ENCODE results near the gene ZCWPW2.

ZCWPW2 gene

GRCh38 chr3:28564211-28564610 is 215.7 kb downstream of the ZCWPW2 start:
- no peak for TF ChIP-seq CTCF (conservative IDR thresholded peaks at IDR 0.05)
- no peak for TF ChIP-seq ZFX (IDR thresholded peaks at IDR 0.05)

DNA sequence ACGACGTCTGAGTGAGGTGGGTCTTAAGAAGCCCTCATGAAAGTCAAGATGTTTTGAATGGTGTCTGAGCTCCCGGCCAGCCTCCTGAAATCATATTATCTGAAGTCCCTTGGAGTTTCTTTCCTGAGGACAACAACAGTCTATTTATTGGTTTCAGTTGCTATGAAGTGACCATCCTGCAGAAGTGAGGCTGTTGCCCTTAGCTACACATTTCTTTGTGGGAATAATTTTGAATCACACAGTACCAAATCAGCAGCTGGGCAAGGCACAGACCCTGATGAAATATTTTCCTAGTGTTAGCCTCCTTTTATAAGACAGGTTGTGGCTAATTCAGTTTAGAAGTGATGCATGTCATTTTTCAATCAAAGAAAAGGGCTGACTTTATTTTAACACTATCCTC is 220.8 kb downstream of the ZCWPW2 start:
- TF ChIP-seq ZFX (IDR thresholded peaks at IDR 0.05) (no peak), CTCF (conservative IDR thresholded peaks at IDR 0.05) (no peak)
- no peak overlapping the region for H3K27ac ChIP-seq

More at GRCh38 chr3:28564211-28564610, 215.7 kb downstream of the ZCWPW2 start:
- no peak overlapping the region for H3K27ac ChIP-seq

- no peak overlapping the region for H3K27ac ChIP-seq
- TF ChIP-seq ZFX (IDR thresholded peaks at IDR 0.05) (no peak), CTCF (conservative IDR thresholded peaks at IDR 0.05) (no peak)
Measured at GRCh38 chr3:28574036-28574435, 225.5 kb downstream of the ZCWPW2 start.

DNA sequence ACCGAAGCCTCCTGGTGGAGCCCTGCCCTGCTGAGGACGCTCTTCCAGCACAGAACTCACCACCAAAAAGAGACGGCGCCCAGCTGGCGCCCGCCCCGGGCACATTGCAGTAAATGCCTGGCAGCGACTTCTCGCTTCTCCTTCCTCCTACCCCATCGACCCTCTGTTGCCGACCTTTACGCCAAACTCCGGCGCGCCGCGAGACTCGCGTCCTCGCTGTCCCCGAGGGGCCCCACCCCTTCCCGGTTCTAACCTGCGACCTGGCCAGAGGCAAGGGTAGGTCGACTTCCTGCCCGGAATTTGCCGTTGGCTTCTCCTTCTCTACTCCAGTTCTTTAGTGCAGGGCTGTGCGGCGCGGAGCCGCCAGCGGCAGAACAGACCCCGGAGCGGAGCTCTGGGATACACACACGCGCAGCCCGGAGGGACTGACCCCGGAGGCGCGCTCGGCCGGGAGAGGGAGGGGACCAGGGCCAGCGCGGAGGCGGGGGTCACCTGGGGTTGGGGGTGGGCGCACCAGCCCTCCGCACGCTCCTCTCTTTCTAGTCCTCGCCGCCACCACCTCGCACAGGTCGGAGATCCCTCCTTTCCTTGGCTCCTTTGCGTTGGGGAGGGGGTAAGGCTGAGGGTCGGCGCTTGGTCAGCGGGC is 226.7 kb downstream of the ZCWPW2 start:
- no peak overlapping the region for H3K27ac ChIP-seq
- TF ChIP-seq CTCF (conservative IDR thresholded peaks at IDR 0.05): no peak
- TF ChIP-seq ZFX (IDR thresholded peaks at IDR 0.05): no peak

All from C4-2B (cell line).